ENCODE data around the gene TSSC4.

- no peak for TF ChIP-seq CTCF (IDR thresholded peaks at IDR 0.05)
- TF ChIP-seq POLR2A (IDR thresholded peaks at IDR 0.05), result no peak
Measured at GRCh38 chr11:2450321-2451041, 49.9 kb downstream of the TSSC4 start.
